Skin of body (tissue), 2 donors: ENCODE data around the gene UNC5B. TPM values are rescaled to one million over a fixed set of nuclear protein-coding genes. Genes with fewer than 3 reads are reported as not detected.
"Not testable (repeated sequence)": the region's sequence is repeated elsewhere in the genome, so short reads cannot be mapped to it uniquely, and the experiment has no call there.

Experiments used
- DNase-seq: peaks from one replicate; lab custom pipeline; 2025; lab: John Stamatoyannopoulos, UW
- total RNA-seq: library from RNA; depleted of rRNA; stranded (reverse); fragments of >200 nt; gene quantifications from one replicate; pipeline ENCODE4 v1.2.3, GENCODE V29; 2014

The UNC5B gene
- total RNA-seq, 1 donor from 2014 or later, result 11.2 TPM

- DNase-seq, result no peak
These were observed 3.0 kb upstream of the UNC5B start for GRCh38 chr10:71209352-71209715.

GRCh38 chr10:71209731-71210541, 2.4 kb upstream of the UNC5B start:
- DNase-seq, result no peak

- no peak for DNase-seq
These were observed 1.9 kb upstream of the UNC5B start for GRCh38 chr10:71210542-71210871.

- no peak for DNase-seq
These were observed 1.3 kb upstream of the UNC5B start for GRCh38 chr10:71211053-71211452.

GRCh38 chr10:71211775-71212317, 524 bp upstream of the UNC5B start:
- no peak for DNase-seq

GRCh38 chr10:71213127-71213621, 804 bp downstream of the UNC5B start:
- peak; percentile 66 for DNase-seq

- DNase-seq, result no peak
These were observed 1.5 kb downstream of the UNC5B start for GRCh38 chr10:71213761-71214440.

- DNase-seq, result no peak
These were observed 2.5 kb downstream of the UNC5B start for GRCh38 chr10:71214641-71215559.

- no peak for DNase-seq
These were observed 4.0 kb downstream of the UNC5B start for GRCh38 chr10:71216363-71216695.

- DNase-seq, result no peak
These were observed 4.4 kb downstream of the UNC5B start for GRCh38 chr10:71216751-71217265.

- DNase-seq, result no peak
These were observed 5.1 kb downstream of the UNC5B start for GRCh38 chr10:71217266-71218045.

GRCh38 chr10:71218046-71218650, 5.8 kb downstream of the UNC5B start:
- DNase-seq, result no peak

GRCh38 chr10:71218651-71219050, 6.3 kb downstream of the UNC5B start:
- no peak for DNase-seq

- DNase-seq, result not testable (repeated sequence)
These were observed 7.0 kb downstream of the UNC5B start for GRCh38 chr10:71219236-71219917.

- DNase-seq, result no peak
These were observed 7.7 kb downstream of the UNC5B start for GRCh38 chr10:71219918-71220688.

- no peak for DNase-seq
These were observed 8.5 kb downstream of the UNC5B start for GRCh38 chr10:71220689-71221540.

- DNase-seq, result no peak
These were observed 9.3 kb downstream of the UNC5B start for GRCh38 chr10:71221586-71222202.
